Stimulated activated CD8-positive, alpha-beta memory T cell treated with anti-CD3 and anti-CD28 coated beads, Interleukin-15, amount 100 ng/mL, for 48 hours (primary cell): Measurements from ENCODE around the gene ATP11A.

ENCODE experiments used
- DNase-seq, 2 donors: peaks; one replicate each; pipeline ENCODE4 v3.0.0-alpha.2; 2020; ENCODE audit warnings: low read depth in 2 of 2

ATP11A gene

GRCh38 chr13:112709825-112710783 lies 20.3 kb downstream of the ATP11A start:
- DNase-seq: no peak

DNA sequence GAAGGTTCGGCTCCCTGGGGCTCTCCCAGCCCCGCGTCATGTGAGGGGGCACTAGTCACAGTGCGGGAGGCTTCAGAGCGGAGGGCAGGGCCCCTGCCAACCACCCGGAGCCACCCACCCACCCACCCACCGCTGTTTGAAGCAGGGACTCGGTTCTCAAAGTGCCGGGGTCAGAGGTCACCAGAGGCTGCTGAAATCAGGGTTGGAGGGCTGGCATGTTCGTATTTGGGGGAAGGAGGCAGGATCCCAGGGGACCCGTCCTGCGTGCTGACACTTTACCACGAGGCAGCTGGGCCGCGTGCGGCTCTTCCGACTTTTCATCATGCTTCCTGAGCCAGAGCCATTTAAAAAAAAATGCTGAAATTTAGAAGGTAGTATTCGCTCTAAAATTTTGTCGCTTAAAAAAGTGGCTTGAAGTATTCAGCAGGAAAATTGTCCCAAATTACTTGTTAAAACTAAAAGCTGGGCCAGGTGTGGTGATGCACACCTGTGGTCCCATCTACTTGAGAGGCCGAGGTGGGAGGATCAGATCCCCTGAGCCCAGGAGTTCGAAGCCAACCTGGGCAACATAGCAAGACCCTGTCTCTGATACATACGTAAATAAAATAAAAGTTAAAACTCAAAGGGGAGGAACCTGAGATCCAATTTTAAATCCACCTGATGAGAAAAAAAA lies 21.2 kb downstream of the ATP11A start:
- no peak for DNase-seq

DNA sequence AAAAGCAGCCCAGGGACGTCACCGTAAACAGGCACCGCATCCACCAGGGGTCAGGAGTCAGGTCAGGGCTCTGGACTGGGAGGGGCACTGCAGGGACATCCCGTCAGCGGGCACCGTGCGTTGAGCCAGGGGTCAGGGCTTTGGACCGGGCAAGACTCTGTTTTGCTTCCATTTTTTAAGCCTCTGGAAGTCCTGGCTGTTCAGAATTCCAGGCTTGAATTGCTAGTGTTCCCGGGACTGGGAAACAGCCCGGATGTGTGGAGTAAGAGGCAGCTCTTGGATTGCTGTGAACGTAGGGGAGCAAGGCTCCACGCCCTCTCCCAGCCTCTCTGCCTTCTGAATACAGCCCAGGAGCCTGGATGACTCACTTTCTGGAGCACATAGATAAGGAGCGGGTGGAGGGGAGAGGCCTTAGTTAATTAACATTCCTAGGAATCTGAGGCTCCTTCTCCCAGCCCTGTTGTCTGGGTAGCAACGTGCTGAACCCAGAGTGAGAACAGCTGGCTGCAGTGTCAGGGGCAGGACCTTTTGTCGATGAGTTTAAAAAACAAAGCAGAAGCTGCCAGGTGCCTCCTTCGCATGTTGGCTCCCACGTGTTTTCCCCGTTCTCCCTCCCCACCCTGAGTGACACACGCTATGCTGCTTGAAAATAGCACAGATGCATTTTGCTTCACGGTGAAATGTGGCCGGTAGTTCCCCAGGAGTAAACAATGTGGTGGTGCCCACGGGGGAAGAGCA lies 21.9 kb downstream of the ATP11A start:
- DNase-seq: no peak

DNA sequence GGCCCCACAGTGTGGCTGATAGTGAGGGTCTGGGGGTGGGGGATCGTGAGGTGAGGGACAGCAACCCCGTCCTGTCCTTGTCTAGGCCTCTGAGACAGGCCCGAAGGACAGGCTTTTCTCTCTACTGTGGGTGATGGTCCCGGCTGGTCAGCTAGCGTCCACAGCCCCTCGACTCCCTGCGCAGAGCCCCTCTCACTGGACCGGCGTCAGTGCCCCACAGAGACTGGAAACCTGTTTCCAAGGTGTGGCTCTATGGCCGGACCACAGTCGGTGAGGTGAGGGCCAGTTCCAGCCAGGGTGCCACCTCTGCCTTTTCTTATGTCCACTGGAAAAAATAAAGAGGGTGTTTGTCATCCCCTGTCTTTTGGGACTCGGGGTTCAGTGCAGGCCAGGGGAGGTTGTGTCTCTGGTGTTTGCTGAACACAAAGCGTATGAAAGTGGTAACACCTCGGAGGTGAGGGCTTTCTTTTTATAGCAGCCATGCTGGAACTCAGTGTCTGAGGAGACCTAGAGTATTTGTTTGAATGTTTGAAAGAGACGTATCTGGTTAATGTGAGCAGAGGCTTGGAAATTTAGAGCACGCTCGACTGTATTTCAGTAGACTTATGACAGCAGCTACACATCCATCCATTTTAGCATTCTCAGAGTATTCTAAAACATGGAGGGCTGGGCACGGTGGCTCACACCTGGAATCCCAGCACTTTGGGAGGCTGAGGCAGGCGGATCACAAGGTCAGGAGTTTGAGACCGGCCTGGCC lies 22.8 kb downstream of the ATP11A start:
- no peak for DNase-seq

GRCh38 chr13:112713517-112714253 lies 23.8 kb downstream of the ATP11A start:
- no peak for DNase-seq

- no peak for DNase-seq
Observed at GRCh38 chr13:112714376-112715174, 24.7 kb downstream of the ATP11A start.

DNA sequence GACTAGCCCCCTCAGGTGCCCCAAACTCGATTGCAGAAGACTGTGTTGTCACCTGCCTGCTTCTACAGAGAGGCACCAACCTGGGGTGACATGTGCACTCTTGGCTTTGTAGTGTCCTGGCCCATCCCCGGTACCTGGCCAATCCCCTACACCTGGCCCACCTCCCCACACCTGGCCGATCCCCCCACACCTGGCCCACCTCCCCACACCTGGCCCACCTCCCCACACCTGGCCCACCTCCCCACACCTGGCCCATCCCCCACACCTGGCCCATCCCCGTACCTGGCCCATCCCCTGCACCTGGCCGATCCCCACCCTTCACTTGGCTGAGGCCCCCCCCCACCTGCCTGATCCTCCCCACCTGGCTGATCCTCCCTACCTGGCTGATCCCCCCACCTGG lies 25.4 kb downstream of the ATP11A start:
- no peak for DNase-seq

- DNase-seq: no peak
Observed at GRCh38 chr13:112715715-112716460, 26.1 kb downstream of the ATP11A start.

DNA sequence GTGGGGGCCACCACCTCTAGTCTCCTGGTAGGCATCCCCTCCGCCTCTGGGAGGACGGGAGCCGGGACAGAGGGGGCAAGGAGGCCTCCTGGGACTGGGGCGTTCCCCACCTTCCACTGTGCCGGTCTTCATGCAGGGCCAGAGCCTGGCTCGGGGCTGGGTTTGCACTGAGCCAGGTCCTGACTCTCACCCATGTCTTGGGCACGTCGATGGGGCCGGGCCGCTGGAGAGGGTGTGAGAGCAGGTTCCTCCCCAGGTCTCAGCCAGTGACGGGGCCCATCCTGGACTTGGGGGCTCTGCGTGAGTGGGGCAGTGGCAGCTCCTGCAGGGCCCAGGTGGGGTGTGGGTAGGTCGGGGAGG lies 26.6 kb downstream of the ATP11A start:
- no peak for DNase-seq

- no peak for DNase-seq
Observed at GRCh38 chr13:112716841-112717520, 27.1 kb downstream of the ATP11A start.

DNA sequence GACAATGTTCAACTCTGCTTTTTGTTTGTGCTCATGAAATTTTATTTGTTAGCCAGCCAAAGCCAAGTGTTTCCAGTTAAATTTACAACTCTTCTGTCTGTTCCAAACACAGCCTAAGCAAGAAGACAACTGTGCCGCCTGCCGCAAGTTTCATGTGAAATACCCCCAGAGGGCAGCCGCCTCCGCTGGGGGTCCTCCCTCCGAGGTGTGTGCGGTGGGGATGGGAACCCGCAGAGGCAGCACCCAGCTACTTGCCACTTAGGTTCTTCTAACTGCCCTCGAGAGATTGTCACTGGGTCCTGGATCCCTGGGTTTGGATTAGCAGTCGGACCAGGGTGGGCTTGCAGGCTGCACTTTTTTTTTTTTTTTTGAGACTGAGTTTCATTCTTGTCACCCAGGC lies 28.5 kb downstream of the ATP11A start:
- no peak for DNase-seq

- DNase-seq: no peak
Observed at GRCh38 chr13:112719016-112719415, 29.2 kb downstream of the ATP11A start.

- no peak for DNase-seq
Observed at GRCh38 chr13:112719556-112719955, 29.7 kb downstream of the ATP11A start.

DNA sequence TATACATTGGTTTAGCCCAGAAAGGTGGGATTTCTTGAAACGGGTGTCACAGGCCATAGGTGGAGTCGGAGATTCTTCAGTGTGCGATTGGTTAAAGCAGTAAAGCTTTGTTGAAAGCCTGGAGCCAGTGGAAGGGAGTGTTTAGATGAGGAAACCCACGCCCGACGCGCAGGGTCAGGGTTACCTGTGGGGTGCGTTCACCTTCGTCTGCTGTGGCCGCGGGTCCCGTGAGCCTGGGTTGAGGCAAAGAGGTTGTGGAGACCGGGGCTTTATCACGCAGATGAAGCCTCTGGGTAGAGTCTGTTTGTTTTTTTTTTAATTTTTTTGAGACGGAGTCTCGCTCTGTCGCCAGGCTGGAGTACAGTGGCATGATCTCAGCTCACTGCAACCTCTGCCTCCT lies 30.4 kb downstream of the ATP11A start:
- DNase-seq: no peak

GRCh38 chr13:112720814-112721197 lies 31.0 kb downstream of the ATP11A start:
- no peak for DNase-seq

- no peak for DNase-seq
Observed at GRCh38 chr13:112721198-112722104, 31.6 kb downstream of the ATP11A start.

GRCh38 chr13:112722433-112723263 lies 32.8 kb downstream of the ATP11A start:
- no peak for DNase-seq
